Adrenal gland (tissue), 5 donors: ENCODE measurements around the gene PSMD14.

Source experiments
- CTCF ChIP-seq, 6 experiments: fragments of 450-650 bp in 4 of 6; fragments of 200-600 bp in 2 of 6; sonication (generic) in 1 of 6; IDR thresholded peaks; 1 replicate in 5 of 6; 2 replicates in 1 of 6; pipeline versions ENCODE4 v1.5.1 to v1.8.0; 2016 to 2021; ENCODE audit warnings: antibody characterized with exemption in 6 of 6, mild to moderate bottlenecking in 2 of 6, moderate library complexity in 1 of 6
- POLR2A ChIP-seq, 2 donors: fragments of 450-650 bp; IDR thresholded peaks; one replicate each; pipeline ENCODE4 v1.6.1; 2017; ENCODE audit warnings: antibody characterized with exemption in 2 of 2, mild to moderate bottlenecking in 2 of 2, moderate library complexity in 1 of 2
- donor health status: DM: no; HTN: no; CAD: no.

DNA sequence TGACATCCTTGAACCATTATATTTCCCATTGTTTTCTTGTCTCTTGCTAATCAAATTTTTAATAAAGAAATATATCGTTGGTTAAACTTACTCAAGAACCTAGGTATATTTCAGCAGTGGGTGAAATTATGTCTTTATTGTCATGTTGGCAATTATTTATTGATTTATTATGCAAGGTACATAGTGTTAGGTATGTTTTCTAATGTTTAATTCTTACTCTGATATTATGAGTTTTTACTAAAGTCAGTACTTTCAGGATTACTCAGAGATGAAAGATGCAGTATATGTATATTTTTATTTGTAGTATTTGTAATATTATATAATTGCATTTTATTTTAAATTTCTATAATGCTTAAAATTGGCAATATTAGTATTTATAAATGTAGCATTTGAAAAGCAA, 46.9 kb downstream of the PSMD14 start:
- TF ChIP-seq CTCF (IDR thresholded peaks at IDR 0.05): no peak
- TF ChIP-seq POLR2A (IDR thresholded peaks at IDR 0.05): no peak
